ENCODE measurements around the gene KRT81. TPM values are rescaled to one million over a fixed set of nuclear protein-coding genes. Genes with fewer than 3 reads are reported as not detected.

KRT81 gene
- total RNA-seq, 1 experiment from 2014 or later = 2.5 TPM

GRCh38 chr12:52319097-52319496 lies 27.8 kb upstream of the KRT81 start:
- H3K79me2 ChIP-seq (ENCODE audit: low read depth) = no peaks in the 10 kb centered on the region
- H3F3A ChIP-seq (ENCODE audit: insufficient read depth, low read depth) = no peaks in the 10 kb centered on the region; the same call in 1 of the 2 replicates
- POLR2A ChIA-PET (ENCODE audit: unreplicated experiment) = interaction anchor here (0.5 to 1.2 kb wide), 5 partner anchors 10 to 127 kb away, joined by 3 to 6 read pairs (median 4); no protein-coding TSS in a partner anchor
- no TSS peak for BruUV-seq (replicated peaks)
- peak; percentile 55 for TF ChIP-seq CTCF (conservative IDR thresholded peaks at IDR 0.05)
- TF ChIP-seq EZH2 (IDR thresholded peaks at IDR 0.05; ENCODE audit: low read depth) = no peak
- CTCF ChIA-PET = interaction anchor here (0.8 to 1.7 kb wide), 7 partner anchors 10 to 161 kb away, joined by 3 to 8 read pairs (median 5); no protein-coding TSS in a partner anchor
- no peaks in the 10 kb centered on the region for H3K9me3 ChIP-seq (ENCODE audit: insufficient read depth, low read depth)
- H4K20me1 ChIP-seq (ENCODE audit: insufficient read depth) = no peaks in the 10 kb centered on the region
- no peak overlapping the region for H3K4me3 ChIP-seq
- no peaks in the 10 kb centered on the region for H3K4me1 ChIP-seq (replicated peaks; ENCODE audit: insufficient read depth)
- no peak overlapping the region for H3K4me2 ChIP-seq
- intact Hi-C loops (cut with micrococcal nuclease; ENCODE audit: unreplicated experiment) = no loop called here
- H2AFZ ChIP-seq = no peak overlapping the region
- H3K9me2 ChIP-seq (ENCODE audit: insufficient read depth) = no peaks in the 10 kb centered on the region
- H3K27ac ChIP-seq = no peak overlapping the region
- no peaks in the 10 kb centered on the region for H3K27me3 ChIP-seq (ENCODE audit: insufficient read depth, low read depth)
- DNase-seq = peak in 1 of 2 experiments; percentile 53
- no peaks in the 10 kb centered on the region for H3K36me3 ChIP-seq (ENCODE audit: low read depth)

- Histone ChIP-seq H3K4me3 (no peak overlapping the region), H4K20me1 (ENCODE audit: insufficient read depth) (no peaks in the 10 kb centered on the region), H3K27me3 (ENCODE audit: insufficient read depth, low read depth) (no peaks in the 10 kb centered on the region), H3K4me1 (replicated peaks; ENCODE audit: insufficient read depth) (no peaks in the 10 kb centered on the region), H3K9me2 (ENCODE audit: insufficient read depth) (no peaks in the 10 kb centered on the region), H3F3A (ENCODE audit: insufficient read depth, low read depth) (no peaks in the 10 kb centered on the region; the same call in 1 of the 2 replicates), H2AFZ (no peak overlapping the region), H3K27ac (no peak overlapping the region), H3K36me3 (ENCODE audit: low read depth) (no peaks in the 10 kb centered on the region), H3K9me3 (ENCODE audit: insufficient read depth, low read depth) (no peaks in the 10 kb centered on the region), H3K4me2 (no peak overlapping the region), H3K79me2 (ENCODE audit: low read depth) (no peaks in the 10 kb centered on the region)
- CTCF ChIA-PET = interaction anchor here (0.8 to 1.7 kb wide), 7 partner anchors 10 to 161 kb away, joined by 3 to 8 read pairs (median 5); no protein-coding TSS in a partner anchor
- intact Hi-C loops (cut with micrococcal nuclease; ENCODE audit: unreplicated experiment) = no loop called here
- POLR2A ChIA-PET (ENCODE audit: unreplicated experiment) = interaction anchor here (0.5 to 1.2 kb wide), 5 partner anchors 10 to 126 kb away, joined by 3 to 6 read pairs (median 4); no protein-coding TSS in a partner anchor
- TF ChIP-seq CTCF (conservative IDR thresholded peaks at IDR 0.05) (no peak), EZH2 (IDR thresholded peaks at IDR 0.05; ENCODE audit: low read depth) (no peak)
- DNase-seq = no peak
- no TSS peak for BruUV-seq (replicated peaks)
Measured at GRCh38 chr12:52318241-52318990, 27.1 kb upstream of the KRT81 start.

- Histone ChIP-seq H3K79me2 (ENCODE audit: low read depth) (no peaks in the 10 kb centered on the region), H3F3A (ENCODE audit: insufficient read depth, low read depth) (no peaks in the 10 kb centered on the region; the same call in 1 of the 2 replicates), H3K4me2 (no peak overlapping the region), H3K9me3 (ENCODE audit: insufficient read depth, low read depth) (no peaks in the 10 kb centered on the region), H2AFZ (no peak overlapping the region), H3K4me1 (replicated peaks; ENCODE audit: insufficient read depth) (no peaks in the 10 kb centered on the region), H3K36me3 (ENCODE audit: low read depth) (no peaks in the 10 kb centered on the region), H3K9me2 (ENCODE audit: insufficient read depth) (no peaks in the 10 kb centered on the region), H4K20me1 (ENCODE audit: insufficient read depth) (no peaks in the 10 kb centered on the region), H3K4me3 (no peak overlapping the region), H3K27ac (no peak overlapping the region), H3K27me3 (ENCODE audit: insufficient read depth, low read depth) (no peaks in the 10 kb centered on the region)
- no peak for DNase-seq
- no TSS peak for BruUV-seq (replicated peaks)
- ChIA-PET POLR2A (ENCODE audit: unreplicated experiment) (interaction anchor here (0.5 kb wide), 1 partner anchor 55 kb away, joined by 3 read pairs; no protein-coding TSS in a partner anchor), CTCF (interaction anchor here (1.7 kb wide), 1 partner anchor 9 kb away, joined by 5 read pairs; no protein-coding TSS in a partner anchor)
- no peak for TF ChIP-seq CTCF (conservative IDR thresholded peaks at IDR 0.05)
- no peak for TF ChIP-seq EZH2 (IDR thresholded peaks at IDR 0.05; ENCODE audit: low read depth)
- intact Hi-C loops (cut with micrococcal nuclease; ENCODE audit: unreplicated experiment) = no loop called here
Measured at GRCh38 chr12:52317468-52318052, 26.2 kb upstream of the KRT81 start.

Measured in PC-9 (cell line).